NCI-H2196 treated with DMSO at 0.1 percent for 48 hours (cell line): ENCODE measurements around the gene KRT9.
"Not testable (repeated sequence)": the region's sequence is repeated elsewhere in the genome, so short reads cannot be mapped to it uniquely, and the experiment has no call there.

Experiments
- DNase-seq: peaks from one replicate; lab custom pipeline; 2025; ENCODE audit not compliant: unreplicated experiment; lab: John Stamatoyannopoulos, UW

KRT9 gene

DNA sequence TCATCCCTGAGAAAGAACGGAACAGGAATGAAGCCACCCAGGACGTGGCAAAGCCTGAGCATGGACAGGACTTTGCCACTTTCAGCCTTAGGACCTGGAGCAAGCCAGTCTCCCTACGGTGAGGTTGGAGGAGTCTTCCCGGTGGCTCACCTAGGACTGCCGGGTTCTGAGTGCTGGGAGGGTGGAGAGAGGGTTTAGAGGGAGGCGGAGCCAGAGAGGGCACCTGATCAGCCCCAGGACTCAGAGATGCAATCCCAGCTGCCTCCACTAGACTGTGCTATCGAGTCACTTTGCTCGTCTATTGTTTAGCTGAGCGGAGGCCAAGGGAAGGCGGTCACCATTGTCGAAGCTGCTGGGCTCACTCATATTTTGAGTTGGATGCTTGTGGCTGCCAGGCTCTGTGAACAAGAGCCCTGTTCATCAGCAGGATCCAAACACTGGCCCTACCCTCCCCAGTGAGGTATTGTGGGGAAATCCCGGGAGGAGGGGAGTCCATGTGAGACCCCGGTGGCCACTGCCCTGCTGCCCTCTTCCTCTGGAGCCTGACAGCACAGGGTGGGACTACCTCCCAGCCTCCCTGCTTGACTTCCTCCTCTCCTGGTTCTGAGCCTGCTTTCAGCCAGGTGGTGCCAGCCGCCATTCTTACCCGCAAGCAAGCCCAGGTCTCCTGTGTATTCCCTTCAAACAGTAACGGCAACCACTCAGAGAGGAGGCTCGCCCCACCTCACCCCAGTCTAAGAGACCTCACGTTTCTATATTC lies 7.8 kb upstream of the KRT9 start:
- peak; percentile 8 for DNase-seq

DNA sequence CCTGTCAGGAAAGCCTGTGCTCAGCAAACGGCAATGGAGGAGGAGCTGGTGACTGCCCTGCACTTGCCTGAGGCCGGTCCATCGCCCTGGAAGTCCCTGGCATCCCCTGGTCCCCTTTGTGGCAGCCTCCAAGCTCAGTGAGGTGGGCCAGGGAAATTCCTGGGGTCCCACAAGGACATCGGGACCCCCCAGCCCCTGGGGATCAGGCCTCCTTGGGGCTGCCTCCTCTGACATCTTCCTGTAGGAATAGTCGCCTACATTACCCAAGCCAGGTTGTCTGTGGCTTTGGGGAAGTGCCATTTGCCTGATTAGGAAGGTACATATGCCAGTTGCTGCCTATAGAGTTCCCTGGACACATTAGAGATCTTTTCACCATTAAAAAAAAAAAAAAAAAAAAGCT lies 7.1 kb upstream of the KRT9 start:
- DNase-seq: no peak

DNA sequence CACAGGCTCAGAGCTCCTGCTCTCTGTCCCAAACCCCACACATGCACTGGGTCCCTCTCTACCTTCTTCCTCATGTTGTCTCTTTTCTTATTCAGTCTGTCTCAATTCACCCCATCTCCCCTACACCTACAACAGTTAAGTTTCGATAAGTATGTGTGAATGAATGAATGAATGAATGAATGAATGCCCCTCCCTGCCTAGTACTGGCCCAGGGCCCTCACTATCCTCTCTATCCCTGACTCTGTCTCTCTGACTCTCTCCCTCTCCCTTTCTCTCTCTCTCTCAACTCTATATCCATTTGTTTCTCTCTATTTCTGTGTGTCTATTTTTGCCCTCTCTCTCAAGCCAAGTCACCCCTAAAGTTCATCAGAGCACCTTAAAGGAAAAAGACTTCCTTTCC lies 6.7 kb upstream of the KRT9 start:
- DNase-seq: no peak

DNA sequence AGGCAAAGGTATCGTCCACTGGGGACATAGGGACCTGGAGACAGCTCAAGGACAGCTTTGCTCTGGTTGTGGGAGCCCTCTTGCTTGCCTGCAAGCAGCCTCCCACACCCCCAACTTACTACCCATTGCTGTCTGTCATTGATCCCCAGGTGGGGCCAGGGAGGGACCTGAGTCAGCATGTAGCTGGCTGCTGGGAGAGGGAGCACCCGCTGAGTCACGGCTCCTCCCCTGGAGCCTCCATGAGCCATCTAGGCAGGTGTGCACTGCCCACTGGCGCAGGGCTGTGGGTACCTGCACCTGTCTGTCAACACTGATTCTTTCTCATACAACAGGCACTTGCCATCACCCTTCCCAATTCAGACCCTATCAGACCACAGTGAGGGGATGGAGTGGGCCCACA lies 4.9 kb upstream of the KRT9 start:
- DNase-seq: not testable (repeated sequence)

DNA sequence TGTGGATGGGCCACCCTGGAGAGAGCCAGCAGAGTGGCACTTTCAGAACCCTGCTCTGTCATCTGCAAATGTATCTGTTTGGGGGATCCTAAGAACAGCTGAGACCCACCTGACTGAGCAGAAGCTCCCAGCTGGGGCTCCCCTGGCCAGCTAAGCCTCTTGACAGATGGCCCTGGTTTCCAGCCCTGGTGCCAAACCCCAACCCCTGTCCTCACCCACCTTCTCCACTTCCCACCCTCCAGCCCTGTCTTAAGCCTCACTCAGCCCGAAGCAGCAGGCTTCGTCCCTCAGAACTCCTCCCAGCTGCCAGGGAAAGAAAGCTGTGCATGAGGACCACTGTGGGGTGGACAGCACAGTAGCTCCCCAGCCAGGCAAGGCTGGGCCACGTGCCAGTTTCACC lies 3.5 kb upstream of the KRT9 start:
- no peak for DNase-seq

GRCh38 chr17:41567317-41567716 lies 4.5 kb downstream of the KRT9 start:
- DNase-seq: no peak

- no peak for DNase-seq
Measured at GRCh38 chr17:41565338-41565737, 6.5 kb downstream of the KRT9 start.

GRCh38 chr17:41563607-41564170 lies 8.2 kb downstream of the KRT9 start:
- no peak for DNase-seq

GRCh38 chr17:41561554-41561953 lies 10.3 kb downstream of the KRT9 start:
- DNase-seq: no peak

DNA sequence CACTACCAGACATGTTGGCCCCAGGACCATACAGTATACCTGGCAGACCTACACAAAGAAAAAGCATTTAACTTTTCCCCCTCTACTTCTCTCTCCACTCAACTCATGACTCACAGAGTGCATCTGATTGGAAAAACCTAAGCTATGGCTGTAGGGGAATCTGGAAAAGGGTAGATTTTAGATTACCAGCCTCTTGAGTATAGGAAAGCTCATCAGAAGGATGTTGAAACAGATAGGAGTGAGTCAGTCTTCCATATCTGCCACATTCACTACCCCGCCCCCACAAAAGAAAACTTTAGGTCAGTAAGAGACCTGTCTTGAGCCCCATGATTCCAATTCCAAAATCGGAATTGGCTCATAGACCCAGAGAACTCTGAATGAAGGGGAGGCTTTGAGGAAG lies 12.3 kb downstream of the KRT9 start:
- no peak for DNase-seq

DNA sequence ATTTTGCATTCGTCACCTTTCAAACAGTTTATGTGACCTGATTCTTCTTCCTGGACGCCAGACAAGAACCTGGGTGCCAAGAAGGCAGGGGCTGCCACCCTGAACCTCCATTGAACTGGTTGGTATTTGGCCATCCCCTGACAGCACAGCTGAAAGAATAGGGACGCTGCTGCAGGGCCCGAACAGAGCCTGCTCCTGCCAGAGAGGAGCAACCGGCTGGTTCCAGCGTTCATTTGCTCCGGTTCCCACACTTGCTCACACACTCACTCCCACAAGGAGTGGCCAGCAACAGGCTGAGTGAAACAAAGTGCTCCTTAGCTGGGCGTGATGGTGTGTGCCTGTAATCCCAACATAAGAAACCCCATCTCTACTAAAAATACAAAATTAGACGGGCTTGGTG lies 14.9 kb downstream of the KRT9 start:
- DNase-seq: no peak

DNA sequence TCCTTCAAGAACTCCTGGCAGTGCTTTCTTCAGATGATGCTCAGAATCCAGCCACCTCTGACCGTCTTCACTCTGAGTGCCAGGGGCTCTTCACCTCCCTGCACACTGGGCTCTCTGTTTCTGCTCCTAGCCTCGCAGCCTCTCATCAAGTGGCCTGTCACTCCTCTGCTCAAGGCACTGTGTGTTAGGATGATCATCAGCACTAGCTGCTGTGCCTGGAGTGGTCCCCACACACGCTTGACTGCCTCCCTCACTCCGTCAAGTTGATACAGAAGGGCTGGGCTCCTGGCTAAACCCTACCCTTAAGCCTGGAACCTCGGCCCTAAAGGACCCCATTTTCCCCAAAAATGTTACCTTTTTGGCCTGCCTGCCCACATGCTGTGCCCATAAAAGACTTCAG lies 15.6 kb downstream of the KRT9 start:
- no peak for DNase-seq

DNA sequence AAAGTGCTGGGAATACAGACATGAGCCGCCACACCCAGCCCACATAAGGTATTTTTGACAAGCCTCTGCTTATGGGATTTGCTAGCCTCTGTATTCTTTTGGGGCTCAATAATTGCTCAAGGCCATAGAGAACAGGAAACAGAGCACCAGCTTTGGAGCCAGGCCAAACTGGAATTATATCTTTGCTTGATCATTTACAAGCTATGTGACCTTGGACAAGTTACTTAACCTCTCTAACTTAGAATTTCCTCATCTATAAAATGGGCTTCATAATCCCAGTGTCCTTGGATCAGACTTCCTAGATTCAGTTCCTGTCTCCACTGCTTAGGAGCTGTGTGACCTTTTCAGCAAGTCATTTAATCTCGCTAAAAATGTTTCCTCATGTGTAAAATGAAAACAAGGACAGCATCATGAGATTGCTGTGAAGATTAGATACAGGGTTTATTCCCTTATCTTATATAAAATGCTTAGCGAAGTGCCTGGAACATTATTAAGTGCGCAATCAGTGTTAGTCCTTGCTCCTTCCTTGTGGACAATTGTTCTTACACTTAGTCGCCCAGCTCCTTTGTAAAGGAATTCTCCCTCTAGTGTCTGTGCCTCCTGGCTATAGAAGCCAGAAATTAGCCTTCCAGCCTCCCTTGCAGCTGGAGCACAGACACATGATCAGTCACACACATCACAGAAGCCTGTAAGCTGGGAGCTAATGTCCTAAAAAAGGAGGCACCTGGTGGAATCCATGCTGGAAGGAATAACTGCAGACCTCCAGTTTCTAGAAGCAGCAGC lies 16.6 kb downstream of the KRT9 start:
- DNase-seq: no peak

DNA sequence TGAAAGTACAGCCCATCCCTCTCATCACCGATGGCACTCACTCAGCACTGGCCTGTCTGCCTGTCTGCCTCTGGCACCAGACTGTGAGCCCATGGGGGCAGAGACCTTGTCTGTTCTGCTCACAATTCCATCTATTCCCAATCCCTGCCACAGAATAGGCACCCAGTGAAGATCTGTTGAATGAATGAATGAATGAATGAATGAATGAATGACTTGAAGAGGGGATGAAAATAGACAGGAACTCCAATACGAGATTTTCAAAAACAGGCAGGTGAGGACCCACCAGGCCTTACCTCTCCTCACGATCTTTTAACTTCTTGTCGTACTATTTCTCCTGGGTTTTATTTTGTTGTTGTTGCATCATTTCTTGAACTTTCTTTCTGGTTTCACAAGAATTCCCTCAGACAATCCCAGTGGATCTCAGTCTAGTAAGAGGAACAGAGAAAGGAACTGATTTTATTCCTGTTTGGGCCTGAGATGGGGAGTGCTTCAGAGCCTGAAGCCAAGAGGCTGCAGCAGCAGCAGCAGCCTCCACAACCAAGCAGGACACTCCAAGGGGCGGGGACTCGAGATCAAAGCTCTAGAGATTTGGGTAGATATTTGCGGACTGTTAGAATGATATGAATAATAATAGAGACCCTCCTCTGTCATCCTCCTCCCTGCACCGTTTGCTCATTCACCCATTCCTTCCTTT lies 17.7 kb downstream of the KRT9 start:
- no peak for DNase-seq

DNA sequence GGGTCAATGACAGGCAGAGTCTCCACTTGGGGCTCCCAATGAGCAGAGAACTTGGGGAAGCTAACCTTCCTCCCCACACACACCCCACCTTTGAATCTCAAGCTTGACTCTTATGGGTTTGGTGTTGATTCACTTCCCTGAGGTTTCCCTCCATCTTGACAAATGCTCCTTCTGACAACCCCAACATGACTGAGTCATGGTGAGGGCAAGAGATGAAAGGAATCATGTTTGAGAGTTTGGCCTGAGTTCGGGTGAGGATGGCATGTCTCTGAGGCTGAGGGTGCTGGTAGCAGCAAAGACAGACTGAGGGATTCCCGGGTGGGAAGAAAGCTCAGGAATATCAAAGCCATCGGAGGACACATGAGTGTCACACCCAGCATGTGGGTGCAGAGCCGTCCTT lies 18.7 kb downstream of the KRT9 start:
- DNase-seq: no peak

- DNase-seq: no peak
Measured at GRCh38 chr17:41552455-41552854, 19.4 kb downstream of the KRT9 start.

DNA sequence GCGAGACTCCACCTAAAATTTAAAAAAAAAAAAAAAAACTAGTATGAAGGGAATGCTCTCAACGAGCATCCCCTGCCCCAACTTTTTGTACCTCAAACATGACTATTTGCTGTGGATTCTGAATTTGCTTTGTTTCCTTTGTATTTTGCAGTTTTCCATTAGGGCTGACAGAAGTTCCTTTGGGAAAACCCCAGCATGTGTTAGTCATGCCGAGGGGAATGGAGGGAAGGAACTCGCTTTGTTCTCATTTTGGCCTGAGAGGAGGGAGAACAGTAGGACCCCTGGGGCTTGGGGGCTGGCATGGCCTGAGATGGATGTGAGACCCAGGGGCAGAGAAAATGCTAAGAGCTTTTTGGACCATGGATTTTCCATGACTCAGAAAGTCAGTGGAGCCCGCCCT lies 20.5 kb downstream of the KRT9 start:
- no peak for DNase-seq

DNA sequence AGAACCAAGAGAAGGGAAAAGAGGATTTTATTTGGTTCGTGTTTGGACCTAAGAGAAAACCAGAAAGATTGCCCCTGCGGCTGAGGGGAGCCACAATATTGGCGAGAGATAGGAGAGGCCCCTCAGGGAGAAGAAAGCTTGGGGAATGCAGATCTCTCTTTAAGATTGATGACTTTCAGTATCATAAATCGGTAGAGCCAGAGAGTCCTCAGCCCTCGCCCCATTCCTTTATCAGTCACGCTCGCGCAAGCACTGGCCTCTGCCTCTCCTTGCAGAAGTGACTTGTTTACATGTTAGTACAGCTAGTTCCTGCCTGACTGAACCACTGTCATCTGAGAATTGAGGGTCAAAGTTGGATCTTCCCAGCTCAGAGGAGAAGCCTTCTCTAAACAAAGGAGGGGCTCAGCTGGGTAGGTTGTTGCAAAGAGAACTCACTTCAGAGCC lies 22.2 kb downstream of the KRT9 start:
- no peak for DNase-seq

DNA sequence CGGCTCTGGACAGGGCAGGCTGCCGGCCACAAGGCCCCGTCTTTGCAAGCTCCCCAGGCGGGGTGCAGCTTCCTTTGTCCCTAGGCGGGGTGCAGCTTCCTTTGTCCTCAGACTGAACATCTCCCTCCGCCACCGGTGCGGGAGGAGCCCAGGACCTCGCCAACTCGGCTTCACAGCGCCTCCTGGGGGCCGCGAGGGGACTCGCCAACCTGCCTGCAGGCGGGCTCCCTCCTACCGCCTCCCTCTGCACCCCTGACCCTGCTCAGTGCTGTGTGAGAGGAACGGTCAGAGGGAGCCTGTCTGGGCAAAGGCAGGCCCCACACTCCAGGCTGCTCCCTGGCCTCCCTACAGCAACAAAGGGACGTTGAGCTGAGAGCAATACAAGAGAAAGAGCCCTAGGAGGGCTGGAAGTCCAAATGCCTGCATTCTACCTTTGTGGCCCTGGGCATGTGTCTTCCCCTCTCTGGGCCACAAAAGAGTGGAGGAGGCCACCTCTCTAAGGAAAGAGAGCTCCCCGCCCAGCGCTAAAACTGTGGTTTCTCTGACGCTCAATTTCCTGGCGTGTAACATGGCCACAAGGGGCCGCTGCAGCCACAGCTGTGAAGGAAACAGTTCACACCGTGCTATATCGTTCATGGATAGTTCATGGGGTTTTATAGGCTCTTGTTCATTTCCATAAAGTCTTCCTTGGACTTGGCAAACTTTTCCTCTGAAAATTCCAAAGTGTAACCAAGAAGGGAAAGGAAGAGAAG lies 22.8 kb downstream of the KRT9 start:
- peak; percentile 25 for DNase-seq

DNA sequence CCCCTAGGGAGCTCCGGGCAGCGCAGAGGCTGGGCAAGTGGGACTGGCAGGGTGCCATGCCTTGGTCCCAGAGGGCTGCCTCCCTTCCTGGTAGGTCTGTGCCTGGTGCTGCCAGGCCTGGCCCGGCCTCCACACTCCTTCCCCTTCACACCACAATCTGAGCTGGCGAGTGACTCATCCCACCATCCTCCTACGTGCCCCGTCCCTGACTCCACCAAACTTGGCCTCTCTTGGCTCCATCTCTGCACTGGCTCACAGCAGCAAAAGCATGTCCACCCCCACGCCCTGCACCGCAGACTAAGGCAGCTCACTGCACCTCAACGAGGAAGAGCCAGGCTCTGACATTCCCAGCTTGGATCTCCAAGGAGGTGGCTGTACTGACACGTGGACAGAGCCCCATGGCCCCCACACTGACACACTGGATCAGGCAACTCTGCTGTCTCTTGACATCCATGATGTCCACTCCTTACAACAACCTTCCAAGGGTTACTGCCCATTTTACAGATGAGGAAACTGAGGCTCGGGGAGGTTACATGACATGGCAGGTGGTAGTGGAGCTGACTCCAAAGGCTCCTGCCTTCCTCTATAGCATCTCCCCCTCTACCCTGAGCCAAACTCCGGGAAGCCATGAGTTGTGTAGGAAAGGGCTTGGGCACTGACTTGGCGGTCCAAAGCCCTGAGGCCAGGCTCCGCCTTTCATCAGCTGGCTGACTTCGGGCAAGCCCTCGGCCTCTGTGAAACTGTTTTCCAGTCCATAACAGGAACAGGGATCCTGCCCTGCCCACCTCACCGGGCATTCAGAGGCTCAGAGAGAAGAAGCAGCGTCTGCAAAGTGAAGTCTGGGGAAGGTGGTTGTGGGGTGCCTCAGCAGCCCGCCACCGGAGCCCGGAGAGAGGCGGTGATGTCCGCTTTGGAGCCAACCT lies 23.7 kb downstream of the KRT9 start:
- no peak for DNase-seq
